ENCODE results near the gene TBC1D2. TPM values are rescaled to one million over a fixed set of nuclear protein-coding genes. Genes with fewer than 3 reads are reported as not detected.

TBC1D2 gene
- total and polyA plus RNA-seq, 10 of the 15 experiments (the other 5 are each of a cell fraction or from before 2014, with no cell fraction given), result 0.04 to 1.6 (median 1.1) TPM

GRCh38 chr9:98284754-98285153 lies 29.3 kb upstream of the TBC1D2 start:
- no peaks in the 10 kb centered on the region for H3K9me3 ChIP-seq (replicated peaks; ENCODE audit: control insufficient read depth, insufficient read depth, low read length)
- no peak overlapping the region for H3K9ac ChIP-seq (ENCODE audit: control insufficient read depth, insufficient read depth, low read length)
- ChIA-PET RAD21 (ENCODE audit: unreplicated experiment) (interaction anchor here (0.6 kb wide), 1 partner anchor 252 kb away, joined by 3 read pairs; no protein-coding TSS in a partner anchor), SMC1A (ENCODE audit: uncharacterized antibody, unreplicated experiment) (interaction anchor here (1.0 kb wide), 1 partner anchor 11 kb away, joined by 3 read pairs; no protein-coding TSS in a partner anchor), CTCF (no interaction called here), POLR2A (no interaction called here)
- no peaks in the 10 kb centered on the region for H3K4me1 ChIP-seq (ENCODE audit: control insufficient read depth, insufficient read depth, low read length)
- no peak for ATAC-seq
- H3K4me3 ChIP-seq, result no peak overlapping the region
- no peak overlapping the region for H2AFZ ChIP-seq (ENCODE audit: control insufficient read depth, low read depth, low read length)
- H3K27ac ChIP-seq (ENCODE audit: control insufficient read depth, insufficient read depth), result no peak overlapping the region
- TF ChIP-seq SIX5 (IDR thresholded peaks at IDR 0.05; ENCODE audit: low read depth, low read length, severe bottlenecking) (no peak), FOXK2 (IDR thresholded peaks at IDR 0.05) (no peak), SREBF2 (IDR thresholded peaks at IDR 0.05; ENCODE audit: low read length) (no peak), ZNF622 (IDR thresholded peaks at IDR 0.05) (no peak), EZH2 (IDR thresholded peaks at IDR 0.05; ENCODE audit: borderline replicate concordance, control insufficient read depth, low read depth, low read length) (no peak), RCOR1 (conservative IDR thresholded peaks at IDR 0.05; ENCODE audit: low read depth, low read length) (no peak), NFIC (IDR thresholded peaks at IDR 0.05; ENCODE audit: low read depth, low read length) (no peak), ATF7 (IDR thresholded peaks at IDR 0.05; ENCODE audit: low read depth) (no peak), JUNB (IDR thresholded peaks at IDR 0.05) (no peak), BHLHE40 (IDR thresholded peaks at IDR 0.05; ENCODE audit: borderline replicate concordance in 1 of 2, low read depth in 2 of 2, low read length in 1 of 2) (no peak), POLR2AphosphoS2 (IDR thresholded peaks at IDR 0.05; ENCODE audit: low read depth, low read length) (no peak)
- TF ChIP-seq, protein P1, sequence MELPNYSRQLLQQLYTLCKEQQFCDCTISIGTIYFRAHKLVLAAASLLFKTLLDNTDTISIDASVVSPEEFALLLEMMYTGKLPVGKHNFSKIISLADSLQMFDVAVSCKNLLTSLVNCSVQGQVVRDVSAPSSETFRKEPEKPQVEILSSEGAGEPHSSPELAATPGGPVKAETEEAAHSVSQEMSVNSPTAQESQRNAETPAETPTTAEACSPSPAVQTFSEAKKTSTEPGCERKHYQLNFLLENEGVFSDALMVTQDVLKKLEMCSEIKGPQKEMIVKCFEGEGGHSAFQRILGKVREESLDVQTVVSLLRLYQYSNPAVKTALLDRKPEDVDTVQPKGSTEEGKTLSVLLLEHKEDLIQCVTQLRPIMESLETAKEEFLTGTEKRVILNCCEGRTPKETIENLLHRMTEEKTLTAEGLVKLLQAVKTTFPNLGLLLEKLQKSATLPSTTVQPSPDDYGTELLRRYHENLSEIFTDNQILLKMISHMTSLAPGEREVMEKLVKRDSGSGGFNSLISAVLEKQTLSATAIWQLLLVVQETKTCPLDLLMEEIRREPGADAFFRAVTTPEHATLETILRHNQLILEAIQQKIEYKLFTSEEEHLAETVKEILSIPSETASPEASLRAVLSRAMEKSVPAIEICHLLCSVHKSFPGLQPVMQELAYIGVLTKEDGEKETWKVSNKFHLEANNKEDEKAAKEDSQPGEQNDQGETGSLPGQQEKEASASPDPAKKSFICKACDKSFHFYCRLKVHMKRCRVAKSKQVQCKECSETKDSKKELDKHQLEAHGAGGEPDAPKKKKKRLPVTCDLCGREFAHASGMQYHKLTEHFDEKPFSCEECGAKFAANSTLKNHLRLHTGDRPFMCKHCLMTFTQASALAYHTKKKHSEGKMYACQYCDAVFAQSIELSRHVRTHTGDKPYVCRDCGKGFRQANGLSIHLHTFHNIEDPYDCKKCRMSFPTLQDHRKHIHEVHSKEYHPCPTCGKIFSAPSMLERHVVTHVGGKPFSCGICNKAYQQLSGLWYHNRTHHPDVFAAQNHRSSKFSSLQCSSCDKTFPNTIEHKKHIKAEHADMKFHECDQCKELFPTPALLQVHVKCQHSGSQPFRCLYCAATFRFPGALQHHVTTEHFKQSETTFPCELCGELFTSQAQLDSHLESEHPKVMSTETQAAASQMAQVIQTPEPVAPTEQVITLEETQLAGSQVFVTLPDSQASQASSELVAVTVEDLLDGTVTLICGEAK (IDR thresholded peaks at IDR 0.05; ENCODE audit: borderline replicate concordance), result no peak
- TF ChIP-seq, protein P2, sequence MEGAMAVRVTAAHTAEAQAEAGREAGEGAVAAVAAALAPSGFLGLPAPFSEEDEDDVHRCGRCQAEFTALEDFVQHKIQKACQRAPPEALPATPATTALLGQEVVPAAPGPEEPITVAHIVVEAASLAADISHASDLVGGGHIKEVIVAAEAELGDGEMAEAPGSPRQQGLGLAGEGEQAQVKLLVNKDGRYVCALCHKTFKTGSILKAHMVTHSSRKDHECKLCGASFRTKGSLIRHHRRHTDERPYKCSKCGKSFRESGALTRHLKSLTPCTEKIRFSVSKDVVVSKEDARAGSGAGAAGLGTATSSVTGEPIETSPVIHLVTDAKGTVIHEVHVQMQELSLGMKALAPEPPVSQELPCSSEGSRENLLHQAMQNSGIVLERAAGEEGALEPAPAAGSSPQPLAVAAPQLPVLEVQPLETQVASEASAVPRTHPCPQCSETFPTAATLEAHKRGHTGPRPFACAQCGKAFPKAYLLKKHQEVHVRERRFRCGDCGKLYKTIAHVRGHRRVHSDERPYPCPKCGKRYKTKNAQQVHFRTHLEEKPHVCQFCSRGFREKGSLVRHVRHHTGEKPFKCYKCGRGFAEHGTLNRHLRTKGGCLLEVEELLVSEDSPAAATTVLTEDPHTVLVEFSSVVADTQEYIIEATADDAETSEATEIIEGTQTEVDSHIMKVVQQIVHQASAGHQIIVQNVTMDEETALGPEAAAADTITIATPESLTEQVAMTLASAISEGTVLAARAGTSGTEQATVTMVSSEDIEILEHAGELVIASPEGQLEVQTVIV (IDR thresholded peaks at IDR 0.05; ENCODE audit: borderline replicate concordance, partially characterized antibody), result no peak
- TF ChIP-seq, protein P3, sequence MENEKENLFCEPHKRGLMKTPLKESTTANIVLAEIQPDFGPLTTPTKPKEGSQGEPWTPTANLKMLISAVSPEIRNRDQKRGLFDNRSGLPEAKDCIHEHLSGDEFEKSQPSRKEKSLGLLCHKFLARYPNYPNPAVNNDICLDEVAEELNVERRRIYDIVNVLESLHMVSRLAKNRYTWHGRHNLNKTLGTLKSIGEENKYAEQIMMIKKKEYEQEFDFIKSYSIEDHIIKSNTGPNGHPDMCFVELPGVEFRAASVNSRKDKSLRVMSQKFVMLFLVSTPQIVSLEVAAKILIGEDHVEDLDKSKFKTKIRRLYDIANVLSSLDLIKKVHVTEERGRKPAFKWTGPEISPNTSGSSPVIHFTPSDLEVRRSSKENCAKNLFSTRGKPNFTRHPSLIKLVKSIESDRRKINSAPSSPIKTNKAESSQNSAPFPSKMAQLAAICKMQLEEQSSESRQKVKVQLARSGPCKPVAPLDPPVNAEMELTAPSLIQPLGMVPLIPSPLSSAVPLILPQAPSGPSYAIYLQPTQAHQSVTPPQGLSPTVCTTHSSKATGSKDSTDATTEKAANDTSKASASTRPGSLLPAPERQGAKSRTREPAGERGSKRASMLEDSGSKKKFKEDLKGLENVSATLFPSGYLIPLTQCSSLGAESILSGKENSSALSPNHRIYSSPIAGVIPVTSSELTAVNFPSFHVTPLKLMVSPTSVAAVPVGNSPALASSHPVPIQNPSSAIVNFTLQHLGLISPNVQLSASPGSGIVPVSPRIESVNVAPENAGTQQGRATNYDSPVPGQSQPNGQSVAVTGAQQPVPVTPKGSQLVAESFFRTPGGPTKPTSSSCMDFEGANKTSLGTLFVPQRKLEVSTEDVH (IDR thresholded peaks at IDR 0.05; ENCODE audit: low read depth, partially characterized antibody), result no peak
- no peak overlapping the region for H3K4me2 ChIP-seq (ENCODE audit: control insufficient read depth, insufficient read depth)
- no peaks in the 10 kb centered on the region for H3K79me2 ChIP-seq (ENCODE audit: control insufficient read depth, insufficient read depth, low read length)
- no peaks in the 10 kb centered on the region; a peak in 2 of 4 replicates for H3K27me3 ChIP-seq (replicated peaks in 1 of 2; ENCODE audit: control insufficient read depth in 2 of 2, insufficient read depth in 2 of 2, low read length in 1 of 2)
- no peak for FAIRE-seq
- H3K36me3 ChIP-seq (ENCODE audit: control insufficient read depth in 2 of 2, insufficient read depth in 2 of 2, low read length in 1 of 2), result no peaks in the 10 kb centered on the region
- BruUV-seq (replicated peaks), result no TSS peak
- intact Hi-C loops (cut with micrococcal nuclease; ENCODE audit: unreplicated experiment), result no loop called here
- in situ Hi-C loops (cut with MboI), result no loop called here
- H4K20me1 ChIP-seq (ENCODE audit: control insufficient read depth, insufficient read depth), result no peaks in the 10 kb centered on the region
- WGBS (ENCODE audit: insufficient coverage, insufficient replicate concordance, low lambda C conversion rate, missing lambda C conversion rate), result 5% methylated on average over 3 of the region's 3 CpGs
- DNase-seq (ENCODE audit: low read depth, low spot score), result no peak
